PC-3 (cell line): ENCODE measurements around the gene ZNF394. TPM values are rescaled to one million over a fixed set of nuclear protein-coding genes. Genes with fewer than 3 reads are reported as not detected.
A peak's percentile ranks its signal among the peaks of the same experiment; 100 is the strongest.

Experiments
- ATAC-seq: fragments of 200-7000 bp; cut with Tn5 transposase; 2 replicates; pipeline ENCODE4 v1.9.1; 2020; ENCODE audit warnings: mild to moderate bottlenecking, moderate library complexity
- BruUV-seq: library from RNA; stranded (reverse); fragments of 400-500 nt; replicated peaks from 2 replicates; lab custom pipeline; 2021; lab: Mats Ljungman, UMichigan
- CTCF ChIA-PET: fragments of 300-600 bp; sonication (Branson Sonifier 250); formaldehyde crosslinking; loops from one replicate; lab custom pipeline; 2022; ENCODE audit warnings: antibody characterized with exemption; lab: Charles Lee
- POLR2A ChIA-PET: fragments of 300-600 bp; sonication (Branson Sonifier 250); formaldehyde crosslinking; loops from one replicate; lab custom pipeline; 2022; ENCODE audit warnings: antibody characterized with exemption; ENCODE audit not compliant: unreplicated experiment; lab: Charles Lee
- DNase-seq: peaks from one replicate; pipeline ENCODE4 v3.0.0-alpha.2; 2015
- H2AFZ ChIP-seq: fragments of 300-600 bp; sonication (generic); 2 replicates; pipeline ENCODE4 v1.6.0; 2016; ENCODE audit warnings: antibody characterized with exemption, low read length
- H3F3A ChIP-seq: fragments of 300-600 bp; sonication (generic); one replicate; pipeline ENCODE4 v1.6.0; 2017; ENCODE audit warnings: antibody characterized with exemption, low read length, control low read depth, mild to moderate bottlenecking; ENCODE audit not compliant: unreplicated experiment
- H3K27ac ChIP-seq: fragments of 300-600 bp; sonication (generic); 2 replicates; pipeline ENCODE4 v1.5.1; 2016; ENCODE audit warnings: mild to moderate bottlenecking, low read length
- H3K27me3 ChIP-seq: fragments of 300-600 bp; sonication (generic); 2 replicates; pipeline ENCODE4 v1.6.1; 2016; ENCODE audit warnings: low read length, mixed read lengths
- H3K36me3 ChIP-seq: fragments of 300-600 bp; sonication (generic); 2 replicates; pipeline ENCODE4 v1.6.1; 2016; ENCODE audit warnings: low read depth, mixed run types, low read length, mixed read lengths
- H3K4me1 ChIP-seq: fragments of 300-600 bp; sonication (generic); 2 replicates; pipeline ENCODE4 v1.5.1; 2016; ENCODE audit warnings: low read length; ENCODE audit not compliant: insufficient read depth
- H3K4me2 ChIP-seq: fragments of 300-600 bp; sonication (generic); 2 replicates; pipeline ENCODE4 v1.6.0; 2016; ENCODE audit warnings: low read length
- H3K4me3 ChIP-seq: fragments of 300-600 bp; sonication (generic); 2 replicates; pipeline ENCODE4 v1.5.1; 2016; ENCODE audit warnings: mild to moderate bottlenecking, low read length, mixed read lengths
- H3K79me2 ChIP-seq: fragments of 300-600 bp; sonication (generic); 2 replicates; pipeline ENCODE4 v1.6.1; 2017; ENCODE audit warnings: low read length, mixed read lengths
- H3K9ac ChIP-seq: fragments of 300-600 bp; sonication (generic); 2 replicates; pipeline ENCODE4 v1.6.0; 2016; ENCODE audit warnings: mild to moderate bottlenecking, low read length
- H3K9me2 ChIP-seq: fragments of 300-600 bp; sonication (generic); replicated peaks from 2 replicates; pipeline ENCODE4 v1.6.1; 2016; ENCODE audit warnings: mixed run types, low read length, mixed read lengths
- H3K9me3 ChIP-seq: fragments of 300-600 bp; sonication (generic); 2 replicates; pipeline ENCODE4 v1.6.1; 2016; ENCODE audit warnings: low read length, mixed read lengths
- H4K20me1 ChIP-seq: fragments of 300-600 bp; sonication (generic); 2 replicates; pipeline ENCODE4 v1.6.1; 2016; ENCODE audit warnings: low read length, mixed read lengths
- EZH2 ChIP-seq: fragments of 300-600 bp; sonication (generic); IDR thresholded peaks from one replicate; pipeline ENCODE4 v1.6.1; 2017; ENCODE audit warnings: antibody characterized with exemption, mild to moderate bottlenecking, low read length; ENCODE audit not compliant: unreplicated experiment
- EZH2phosphoT487 ChIP-seq: fragments of 300-600 bp; sonication (generic); IDR thresholded peaks from 2 replicates; pipeline ENCODE4 v1.6.1; 2018; ENCODE audit warnings: mild to moderate bottlenecking, antibody characterized with exemption, low read length, borderline replicate concordance
- intact Hi-C: fragments of 100-400 bp; cut with micrococcal nuclease; formaldehyde crosslinking; loops from 2 replicates; pipeline ENCODE4 v1.9.0; 2023
- total RNA-seq: library from RNA; depleted of rRNA; stranded (reverse); fragments of >200 nt; gene quantifications from 2 replicates; pipeline ENCODE4 v1.2.3, GENCODE V29; 2014
- TF ChIP-seq, protein P1 (sequence below): fragments of 300-600 bp; sonication (generic); conservative IDR thresholded peaks from 2 replicates; pipeline ENCODE4 v1.5.1; 2017; ENCODE audit warnings: antibody characterized with exemption, low read depth, mild to moderate bottlenecking, low read length

ZNF394 gene
- total RNA-seq, 1 experiment from 2014 or later = 17.7 TPM

DNA sequence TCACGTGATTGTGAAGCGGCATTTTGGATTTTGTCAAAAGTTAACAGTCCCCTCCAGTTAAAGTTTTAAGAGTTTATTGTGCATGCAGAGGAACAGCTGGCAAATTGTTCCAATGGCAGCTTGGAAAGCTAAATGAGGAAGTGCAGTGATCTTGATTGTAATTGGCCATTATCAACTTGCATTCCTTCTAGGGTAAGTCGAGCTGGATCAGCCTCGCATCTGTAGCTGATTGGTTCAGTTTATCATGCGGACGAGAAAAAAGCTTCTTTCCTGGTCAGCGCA, 26.8 kb downstream of the ZNF394 start:
- ATAC-seq (peak; percentile 43), DNase-seq (peak; percentile 68)
- peaks cover 53% of the 10 kb centered on the region for H3K79me2 ChIP-seq
- peak overlapping the region; percentile 39; the same call in 1 of the 2 replicates for H3K27ac ChIP-seq
- H3K4me3 ChIP-seq = peak overlapping the region; percentile 83
- peak overlapping the region; percentile 93 for H3K9ac ChIP-seq
- no peaks in the 10 kb centered on the region for H3K9me3 ChIP-seq
- peak overlapping the region; percentile 95 for H3K4me2 ChIP-seq
- TF ChIP-seq EZH2 (no peak), EZH2phosphoT487 (no peak)
- TF ChIP-seq, protein P1, sequence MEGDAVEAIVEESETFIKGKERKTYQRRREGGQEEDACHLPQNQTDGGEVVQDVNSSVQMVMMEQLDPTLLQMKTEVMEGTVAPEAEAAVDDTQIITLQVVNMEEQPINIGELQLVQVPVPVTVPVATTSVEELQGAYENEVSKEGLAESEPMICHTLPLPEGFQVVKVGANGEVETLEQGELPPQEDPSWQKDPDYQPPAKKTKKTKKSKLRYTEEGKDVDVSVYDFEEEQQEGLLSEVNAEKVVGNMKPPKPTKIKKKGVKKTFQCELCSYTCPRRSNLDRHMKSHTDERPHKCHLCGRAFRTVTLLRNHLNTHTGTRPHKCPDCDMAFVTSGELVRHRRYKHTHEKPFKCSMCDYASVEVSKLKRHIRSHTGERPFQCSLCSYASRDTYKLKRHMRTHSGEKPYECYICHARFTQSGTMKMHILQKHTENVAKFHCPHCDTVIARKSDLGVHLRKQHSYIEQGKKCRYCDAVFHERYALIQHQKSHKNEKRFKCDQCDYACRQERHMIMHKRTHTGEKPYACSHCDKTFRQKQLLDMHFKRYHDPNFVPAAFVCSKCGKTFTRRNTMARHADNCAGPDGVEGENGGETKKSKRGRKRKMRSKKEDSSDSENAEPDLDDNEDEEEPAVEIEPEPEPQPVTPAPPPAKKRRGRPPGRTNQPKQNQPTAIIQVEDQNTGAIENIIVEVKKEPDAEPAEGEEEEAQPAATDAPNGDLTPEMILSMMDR = no peak
- H3K36me3 ChIP-seq = no peaks in the 10 kb centered on the region; the same call in 1 of the 2 replicates
- no TSS peak for BruUV-seq
- H3K4me1 ChIP-seq = peaks cover 5% of the 10 kb centered on the region; the same call in 1 of the 2 replicates
- no peaks in the 10 kb centered on the region for H3F3A ChIP-seq
- ChIA-PET CTCF (interaction anchor here (0.6 kb wide), 1 partner anchor 521 kb away, joined by 3 read pairs; no protein-coding TSS in a partner anchor), POLR2A (no interaction called here)
- peak overlapping the region; percentile 83 for H2AFZ ChIP-seq
- intact Hi-C loops = loop anchor here (2.0 kb wide), 1 partner anchor 34 kb away; no protein-coding TSS in a partner anchor
- no peaks in the 10 kb centered on the region for H4K20me1 ChIP-seq
- no peaks in the 10 kb centered on the region for H3K9me2 ChIP-seq
- H3K27me3 ChIP-seq = no peaks in the 10 kb centered on the region

DNA sequence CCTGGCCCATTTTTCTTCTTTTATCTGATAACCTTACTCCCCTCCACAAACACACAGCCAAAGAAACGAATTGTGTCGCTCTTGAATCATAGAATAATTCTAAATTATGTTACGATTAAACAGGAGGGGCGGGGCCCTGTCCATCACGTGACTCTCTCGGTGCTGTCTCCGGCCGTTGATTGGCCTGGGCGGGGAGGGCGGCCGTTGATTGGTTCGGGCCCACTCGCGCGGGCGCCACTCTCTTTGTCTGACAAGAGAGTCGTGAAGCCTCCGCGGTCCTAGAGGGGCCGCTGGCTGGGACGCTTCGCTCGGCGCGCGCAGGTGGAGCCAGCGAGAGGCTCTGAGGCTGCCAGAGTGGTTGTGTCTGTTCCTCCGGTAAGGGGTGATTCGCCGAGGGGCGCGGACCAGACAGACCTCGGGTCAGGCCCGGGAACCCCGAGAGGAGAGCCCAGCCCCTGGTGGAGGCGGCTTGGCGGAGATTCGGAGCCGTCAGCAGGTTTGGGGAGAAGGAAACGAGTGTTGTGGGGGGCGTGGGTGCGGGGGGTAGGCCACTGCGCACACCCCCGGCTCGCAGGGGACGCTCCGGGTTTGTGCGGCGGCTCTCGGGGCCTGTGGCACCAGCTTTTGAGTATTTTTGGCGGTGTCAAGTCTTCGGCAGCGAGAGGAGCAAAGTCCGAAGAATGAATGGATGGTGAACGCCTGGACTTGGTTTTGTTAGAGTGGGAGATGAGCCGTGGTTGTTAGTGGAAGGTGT, 27.3 kb downstream of the ZNF394 start, which contains the start of gene ZNF789:
Gene ZNF789, plus strand, starts transcription at position 330 of the 754 bp plus-strand sequence. CDS start 3,567 bp downstream, outside the sequence.
- H3K27me3 ChIP-seq = no peaks in the 10 kb centered on the region
- CTCF ChIA-PET = interaction anchor here (0.6 kb wide), 1 partner anchor 521 kb away, joined by 3 read pairs; no protein-coding TSS in a partner anchor
- peak within 1 kb of the TSS; percentile 83 for H2AFZ ChIP-seq
- ATAC-seq (peak; percentile 97), DNase-seq (peak; percentile 95)
- peak within 1 kb of the TSS; percentile 93 for H3K9ac ChIP-seq
- BruUV-seq = TSS peak; percentile 81
- TF ChIP-seq EZH2phosphoT487 (no peak), EZH2 (no peak)
- TF ChIP-seq, protein P1 = no peak
- H3K4me2 ChIP-seq = peak within 1 kb of the TSS; percentile 95
- H3F3A ChIP-seq = no peaks in the 10 kb centered on the region
- POLR2A ChIA-PET = no interaction called here
- no peaks in the 10 kb centered on the region; the same call in 1 of the 2 replicates for H3K36me3 ChIP-seq
- no peaks in the 10 kb centered on the region for H3K9me2 ChIP-seq
- peak within 1 kb of the TSS; percentile 83 for H3K27ac ChIP-seq
- no peaks in the 10 kb centered on the region for H4K20me1 ChIP-seq
- intact Hi-C loops = loop anchor here (2.0 kb wide), 1 partner anchor 34 kb away; no protein-coding TSS in a partner anchor
- peaks cover 5% of the 10 kb centered on the region; the same call in 1 of the 2 replicates for H3K4me1 ChIP-seq
- H3K4me3 ChIP-seq = peak within 1 kb of the TSS; percentile 83
- no peaks in the 10 kb centered on the region for H3K9me3 ChIP-seq
- H3K79me2 ChIP-seq = peaks cover 48% of the 10 kb centered on the region
